NCI-H526 (cell line): ENCODE measurements around the gene ZNF385C.
A peak's percentile ranks its signal among the peaks of the same experiment; 100 is the strongest.

Experiments used
- DNase-seq, 2 experiments: peaks; one replicate each; lab custom pipeline; 2025; lab: John Stamatoyannopoulos, UW

Gene ZNF385C

DNA sequence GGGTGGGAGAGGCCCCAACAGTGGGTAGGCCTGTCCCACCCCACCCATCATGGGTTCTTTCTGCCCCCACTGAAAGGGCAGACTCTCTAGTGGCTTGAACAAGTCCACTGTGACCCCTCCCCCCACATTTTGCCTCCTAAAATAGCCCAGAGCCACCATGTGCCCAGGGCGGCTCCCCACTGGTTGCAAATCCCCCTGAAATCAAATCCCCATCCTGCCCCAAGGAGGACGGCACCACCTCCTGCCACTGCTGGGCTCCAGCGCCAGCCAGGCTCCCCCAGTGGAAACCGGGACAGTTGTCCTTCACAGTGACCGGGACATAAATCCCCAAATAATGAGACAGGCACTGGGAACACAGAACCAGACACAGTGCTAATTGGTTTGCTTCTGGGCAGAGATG is 20.5 kb downstream of the ZNF385C start:
- DNase-seq = no peak

- DNase-seq = no peak
Measured at GRCh38 chr17:42076797-42077559, 21.3 kb downstream of the ZNF385C start.

DNA sequence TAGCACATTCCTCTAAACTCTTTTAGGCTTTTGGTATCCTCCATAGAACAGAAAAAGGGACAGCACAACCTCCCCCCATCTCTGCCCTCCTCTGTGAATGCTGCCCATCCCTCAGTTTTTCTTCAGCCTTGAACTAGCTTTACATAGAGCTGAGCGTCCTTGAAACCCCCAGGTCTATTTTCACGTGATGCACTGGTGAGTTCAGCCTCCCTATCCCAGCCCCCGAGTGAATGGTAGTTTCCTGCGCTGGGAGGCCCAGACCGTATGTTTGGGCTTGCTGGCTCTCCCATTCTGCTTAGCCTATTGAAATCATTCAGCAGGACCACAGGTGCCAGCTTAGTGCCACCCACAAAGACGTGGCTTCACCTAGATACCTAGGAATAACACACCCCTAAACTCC is 22.5 kb downstream of the ZNF385C start:
- no peak for DNase-seq

DNA sequence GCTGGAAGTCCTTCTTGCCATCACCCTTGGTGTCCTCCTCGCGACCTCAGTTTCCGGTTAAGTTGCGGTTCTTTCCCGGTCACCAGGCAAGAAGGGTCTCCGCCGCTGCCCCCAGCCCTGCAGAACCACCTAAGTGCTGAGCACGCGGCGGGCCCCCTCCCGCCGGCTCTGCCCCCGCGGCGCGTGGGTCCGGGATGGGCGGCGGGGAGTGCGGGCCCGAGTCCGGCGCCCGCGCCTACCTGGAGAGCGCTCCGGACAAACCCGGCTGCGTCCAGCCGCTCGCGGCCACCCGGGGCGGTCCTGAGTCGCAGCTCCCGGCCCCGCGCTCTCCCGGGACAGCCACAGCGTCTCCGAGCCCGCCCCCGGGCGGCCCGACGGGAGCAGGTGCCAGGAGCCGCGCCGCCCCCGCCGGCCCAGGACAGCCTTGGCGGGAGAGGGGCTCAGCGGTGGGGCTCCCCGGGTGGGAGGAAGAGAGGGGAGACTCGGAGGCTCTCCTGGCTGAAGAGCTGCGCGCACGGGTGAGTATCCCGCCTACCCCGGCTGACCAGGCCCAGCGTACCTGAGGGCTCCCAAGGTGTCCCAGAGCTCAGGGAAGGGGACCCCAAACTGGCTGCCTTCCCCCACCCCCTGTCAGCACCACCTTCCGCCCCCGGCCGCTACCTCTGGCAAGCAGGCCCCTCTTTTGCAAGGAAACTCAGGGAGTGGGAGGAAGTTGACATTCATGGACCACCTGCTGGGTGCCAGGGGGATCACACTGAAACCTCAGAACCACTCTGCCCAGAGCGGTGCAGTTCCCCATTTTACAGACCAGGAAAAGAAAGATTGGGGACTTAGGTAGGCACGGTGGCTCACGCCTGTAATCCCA is 25.7 kb downstream of the ZNF385C start:
- peak in 1 of 2 experiments; percentile 25 for DNase-seq

DNA sequence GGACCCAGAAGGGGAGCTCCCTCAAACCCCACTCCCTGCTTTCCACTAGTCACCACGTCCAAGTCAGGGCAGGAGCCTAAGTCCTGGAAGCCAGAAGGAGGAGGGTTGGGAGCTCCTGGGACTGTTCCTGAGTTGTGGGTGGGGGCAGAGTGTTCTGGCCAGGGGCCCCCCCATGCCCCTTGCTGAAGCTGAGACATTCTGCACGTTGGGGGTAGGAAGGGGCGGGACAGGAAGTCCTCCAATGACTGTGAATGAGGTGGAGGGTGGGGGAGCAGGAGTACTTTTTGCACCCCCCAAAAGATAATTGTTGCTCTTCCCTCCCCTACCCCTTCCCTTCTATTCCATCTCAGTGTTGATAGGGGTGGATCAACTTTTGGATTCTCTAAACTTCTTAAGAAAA is 26.5 kb downstream of the ZNF385C start:
- no peak for DNase-seq

GRCh38 chr17:42068979-42069378 is 29.3 kb downstream of the ZNF385C start:
- no peak for DNase-seq

- peak; percentile 28 to 73 for DNase-seq
Measured at GRCh38 chr17:42067371-42068091, 30.7 kb downstream of the ZNF385C start.

GRCh38 chr17:42065201-42065600 is 33.1 kb downstream of the ZNF385C start:
- no peak for DNase-seq

DNA sequence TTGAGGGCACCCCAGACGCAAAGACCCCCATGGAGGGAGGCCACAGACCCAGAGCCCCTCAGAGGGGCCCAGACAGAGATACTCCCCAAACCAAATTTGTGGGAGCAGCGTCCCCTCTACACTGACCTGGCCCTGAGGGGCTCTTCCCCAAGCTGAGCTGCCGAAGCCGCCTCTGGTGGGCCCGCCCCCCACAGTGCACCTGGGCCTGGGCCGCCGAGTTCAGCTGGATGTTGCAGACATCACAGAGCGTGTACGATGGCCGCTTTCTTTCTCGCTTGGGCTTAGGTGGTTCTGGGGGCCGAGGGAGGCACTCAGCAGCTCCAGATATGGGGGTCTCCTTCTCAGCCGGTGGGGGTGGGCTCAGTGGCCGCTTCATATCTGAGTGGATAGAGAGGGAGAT is 35.6 kb downstream of the ZNF385C start:
- DNase-seq = no peak

- peak; percentile 37 to 39 for DNase-seq
Measured at GRCh38 chr17:42061646-42062487, 36.4 kb downstream of the ZNF385C start.

DNA sequence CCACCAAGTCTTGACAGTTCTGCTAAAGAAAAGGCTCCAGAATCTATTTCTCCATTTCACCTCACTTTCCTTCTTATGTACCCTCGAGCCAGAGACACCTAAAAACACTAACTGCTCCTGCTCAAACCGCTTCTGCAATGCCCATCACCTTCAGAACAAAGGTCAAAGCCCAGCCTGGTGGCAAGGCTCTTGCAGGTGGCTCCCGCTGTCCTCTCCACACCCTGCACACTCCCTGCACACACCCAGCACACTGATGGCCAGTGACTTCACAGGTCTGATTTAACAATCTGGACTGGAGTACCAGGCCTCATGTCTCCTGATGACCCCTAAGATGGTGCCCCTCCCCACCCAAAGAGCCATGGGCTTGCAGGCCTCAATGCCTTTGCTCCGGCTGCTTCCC is 38.0 kb downstream of the ZNF385C start:
- no peak for DNase-seq

DNA sequence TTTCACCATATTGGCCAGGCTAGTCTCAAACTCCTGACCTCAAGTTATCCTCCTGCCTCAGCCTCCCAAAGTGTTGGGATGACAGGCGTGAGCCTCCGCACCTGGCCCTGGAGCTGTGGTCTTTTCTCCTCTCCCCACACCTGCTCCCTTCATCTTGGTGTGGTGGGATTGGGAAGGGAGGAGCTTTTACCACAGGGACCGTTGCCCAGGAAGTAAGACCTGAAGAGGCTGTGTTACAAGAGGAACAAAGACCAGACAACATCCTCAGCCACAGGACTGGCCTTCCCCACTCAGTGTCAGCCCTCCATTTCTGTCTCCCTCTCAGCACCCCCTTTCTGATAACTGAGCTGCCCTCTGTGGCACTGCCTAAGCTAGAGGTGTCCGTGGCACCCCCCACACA is 38.5 kb downstream of the ZNF385C start:
- no peak for DNase-seq

- no peak for DNase-seq
Measured at GRCh38 chr17:42058063-42058462, 40.2 kb downstream of the ZNF385C start.

- no peak for DNase-seq
Measured at GRCh38 chr17:42056635-42057034, 41.6 kb downstream of the ZNF385C start.

GRCh38 chr17:42055496-42055895 is 42.8 kb downstream of the ZNF385C start:
- no peak for DNase-seq

DNA sequence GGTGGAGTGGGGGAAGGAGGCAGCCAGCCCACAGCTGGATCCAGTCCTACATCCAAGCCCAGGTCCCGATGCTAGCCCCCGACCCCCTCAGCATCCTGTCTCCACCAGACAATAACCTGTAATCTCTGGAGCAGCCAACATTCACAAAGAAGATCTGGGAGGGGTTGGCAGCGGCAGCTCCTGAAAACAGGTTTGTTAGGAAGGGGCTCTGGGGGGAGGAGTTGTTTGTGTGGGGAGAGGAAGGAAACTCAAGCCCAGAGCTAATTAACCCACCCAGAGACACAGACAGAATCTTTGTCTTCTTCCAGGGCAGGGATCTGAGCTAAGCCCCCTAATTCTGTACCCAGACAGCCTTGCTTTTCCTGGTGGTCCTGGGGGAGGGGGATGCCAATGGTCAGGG is 43.2 kb downstream of the ZNF385C start:
- DNase-seq = no peak

- DNase-seq = no peak
Measured at GRCh38 chr17:42053731-42054500, 44.4 kb downstream of the ZNF385C start.

DNA sequence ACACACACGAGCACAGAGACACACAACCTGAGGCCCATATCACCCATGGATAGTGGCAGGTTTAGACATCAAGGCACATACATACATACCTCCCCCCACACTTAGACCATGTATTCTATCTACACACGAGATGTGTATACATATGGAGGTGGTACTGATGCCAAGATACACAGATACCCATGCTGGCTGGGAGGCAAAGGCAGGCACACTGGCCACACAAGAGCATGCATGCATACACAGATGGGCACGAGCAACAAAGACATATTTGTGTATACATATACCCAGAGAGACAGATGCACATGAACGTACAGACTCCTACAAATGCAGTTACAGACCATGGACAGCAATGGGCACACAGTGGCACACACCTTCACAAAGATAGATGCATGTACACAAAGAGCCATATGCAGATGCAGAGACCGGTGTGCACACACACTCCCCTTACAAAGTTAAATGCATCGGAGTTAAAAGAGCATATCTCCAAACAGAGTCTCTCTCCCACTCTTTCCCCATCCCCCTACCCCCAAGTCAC is 45.9 kb downstream of the ZNF385C start:
- no peak for DNase-seq

- no peak for DNase-seq
Measured at GRCh38 chr17:42051645-42052044, 46.6 kb downstream of the ZNF385C start.

GRCh38 chr17:42051013-42051400 is 47.3 kb downstream of the ZNF385C start:
- no peak for DNase-seq
